Measurements from ENCODE around the gene DHX40.
"Not testable (repeated sequence)": the region's sequence is repeated elsewhere in the genome, so short reads cannot be mapped to it uniquely, and the experiment has no call there.

Gene DHX40

GRCh38 chr17:59647288-59647687 is 81.9 kb downstream of the DHX40 start:
- Histone ChIP-seq H3K9ac (ENCODE audit: low read length) (no peak overlapping the region), H3K27me3 (ENCODE audit: control insufficient read depth, insufficient read depth, low read length) (no peaks in the 10 kb centered on the region), H3K27ac (ENCODE audit: low read depth, low read length) (no peak overlapping the region), H3K36me3 (ENCODE audit: control insufficient read depth, insufficient read depth, low read length) (peaks cover 88% of the 10 kb centered on the region), H3K9me3 (ENCODE audit: control insufficient read depth, insufficient read depth, low read depth, low read length) (no peaks in the 10 kb centered on the region), H3K4me1 (ENCODE audit: control insufficient read depth, insufficient read depth, low read length) (no peaks in the 10 kb centered on the region), H3K4me3 (ENCODE audit: low read depth, low read length) (no peak overlapping the region)

GRCh38 chr17:59649886-59650285 is 84.5 kb downstream of the DHX40 start:
- H3K27me3 ChIP-seq (ENCODE audit: control insufficient read depth, insufficient read depth, low read length): no peaks in the 10 kb centered on the region
- H3K9me3 ChIP-seq (ENCODE audit: control insufficient read depth, insufficient read depth, low read depth, low read length): no peaks in the 10 kb centered on the region
- no peaks in the 10 kb centered on the region for H3K4me1 ChIP-seq (ENCODE audit: control insufficient read depth, insufficient read depth, low read length)
- H3K4me3 ChIP-seq (ENCODE audit: low read depth, low read length): no peak overlapping the region
- H3K9ac ChIP-seq (ENCODE audit: low read length): no peak overlapping the region
- H3K27ac ChIP-seq (ENCODE audit: low read depth, low read length): no peak overlapping the region
- peaks cover 93% of the 10 kb centered on the region for H3K36me3 ChIP-seq (ENCODE audit: control insufficient read depth, insufficient read depth, low read length)

- Histone ChIP-seq H3K4me1 (ENCODE audit: control insufficient read depth, insufficient read depth, low read length) (no peaks in the 10 kb centered on the region), H3K4me3 (ENCODE audit: low read depth, low read length) (no peak overlapping the region), H3K9me3 (ENCODE audit: control insufficient read depth, insufficient read depth, low read depth, low read length) (no peaks in the 10 kb centered on the region), H3K27ac (ENCODE audit: low read depth, low read length) (no peak overlapping the region), H3K9ac (ENCODE audit: low read length) (no peak overlapping the region), H3K36me3 (ENCODE audit: control insufficient read depth, insufficient read depth, low read length) (peaks cover 93% of the 10 kb centered on the region), H3K27me3 (ENCODE audit: control insufficient read depth, insufficient read depth, low read length) (no peaks in the 10 kb centered on the region)
Measured at GRCh38 chr17:59650642-59651041, 85.2 kb downstream of the DHX40 start.

GRCh38 chr17:59651346-59651745 is 85.9 kb downstream of the DHX40 start:
- no peaks in the 10 kb centered on the region for H3K27me3 ChIP-seq (ENCODE audit: control insufficient read depth, insufficient read depth, low read length)
- H3K4me3 ChIP-seq (ENCODE audit: low read depth, low read length): no peak overlapping the region
- H3K27ac ChIP-seq (ENCODE audit: low read depth, low read length): no peak overlapping the region
- H3K9me3 ChIP-seq (ENCODE audit: control insufficient read depth, insufficient read depth, low read depth, low read length): no peaks in the 10 kb centered on the region
- H3K4me1 ChIP-seq (ENCODE audit: control insufficient read depth, insufficient read depth, low read length): no peaks in the 10 kb centered on the region
- H3K36me3 ChIP-seq (ENCODE audit: control insufficient read depth, insufficient read depth, low read length): peaks cover 94% of the 10 kb centered on the region
- no peak overlapping the region for H3K9ac ChIP-seq (ENCODE audit: low read length)

GRCh38 chr17:59652119-59652518 is 86.7 kb downstream of the DHX40 start:
- no peak overlapping the region for H3K27ac ChIP-seq (ENCODE audit: low read depth, low read length)
- peaks cover 95% of the 10 kb centered on the region for H3K36me3 ChIP-seq (ENCODE audit: control insufficient read depth, insufficient read depth, low read length)
- no peaks in the 10 kb centered on the region for H3K4me1 ChIP-seq (ENCODE audit: control insufficient read depth, insufficient read depth, low read length)

GRCh38 chr17:59656624-59657023 is 91.2 kb downstream of the DHX40 start:
- H3K36me3 ChIP-seq (ENCODE audit: control insufficient read depth, insufficient read depth, low read length): peaks cover 91% of the 10 kb centered on the region
- not testable (repeated sequence) for H3K4me3 ChIP-seq (ENCODE audit: low read depth, low read length); H3K27ac ChIP-seq (ENCODE audit: low read depth, low read length); H3K27me3 ChIP-seq (ENCODE audit: control insufficient read depth, insufficient read depth, low read length); H3K9me3 ChIP-seq (ENCODE audit: control insufficient read depth, insufficient read depth, low read depth, low read length); H3K9ac ChIP-seq (ENCODE audit: low read length); H3K4me1 ChIP-seq (ENCODE audit: control insufficient read depth, insufficient read depth, low read length)

More at GRCh38 chr17:59652119-59652518, 86.7 kb downstream of the DHX40 start:
- Histone ChIP-seq H3K9me3 (ENCODE audit: control insufficient read depth, insufficient read depth, low read depth, low read length) (no peaks in the 10 kb centered on the region), H3K27me3 (ENCODE audit: control insufficient read depth, insufficient read depth, low read length) (no peaks in the 10 kb centered on the region), H3K4me3 (ENCODE audit: low read depth, low read length) (no peak overlapping the region), H3K9ac (ENCODE audit: low read length) (no peak overlapping the region)
